Measurements from ENCODE around the gene TMEM86B.

Gene TMEM86B

GRCh38 chr19:55250262-55251036 lies 21.9 kb upstream of the TMEM86B start:
- peaks cover 50% of the 10 kb centered on the region for H3K36me3 ChIP-seq
- no peak for DNase-seq
- no peaks in the 10 kb centered on the region for H3K9me3 ChIP-seq (ENCODE audit: severe bottlenecking)
- H3K27ac ChIP-seq = no peak overlapping the region
- TF ChIP-seq, protein P1, sequence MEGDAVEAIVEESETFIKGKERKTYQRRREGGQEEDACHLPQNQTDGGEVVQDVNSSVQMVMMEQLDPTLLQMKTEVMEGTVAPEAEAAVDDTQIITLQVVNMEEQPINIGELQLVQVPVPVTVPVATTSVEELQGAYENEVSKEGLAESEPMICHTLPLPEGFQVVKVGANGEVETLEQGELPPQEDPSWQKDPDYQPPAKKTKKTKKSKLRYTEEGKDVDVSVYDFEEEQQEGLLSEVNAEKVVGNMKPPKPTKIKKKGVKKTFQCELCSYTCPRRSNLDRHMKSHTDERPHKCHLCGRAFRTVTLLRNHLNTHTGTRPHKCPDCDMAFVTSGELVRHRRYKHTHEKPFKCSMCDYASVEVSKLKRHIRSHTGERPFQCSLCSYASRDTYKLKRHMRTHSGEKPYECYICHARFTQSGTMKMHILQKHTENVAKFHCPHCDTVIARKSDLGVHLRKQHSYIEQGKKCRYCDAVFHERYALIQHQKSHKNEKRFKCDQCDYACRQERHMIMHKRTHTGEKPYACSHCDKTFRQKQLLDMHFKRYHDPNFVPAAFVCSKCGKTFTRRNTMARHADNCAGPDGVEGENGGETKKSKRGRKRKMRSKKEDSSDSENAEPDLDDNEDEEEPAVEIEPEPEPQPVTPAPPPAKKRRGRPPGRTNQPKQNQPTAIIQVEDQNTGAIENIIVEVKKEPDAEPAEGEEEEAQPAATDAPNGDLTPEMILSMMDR (IDR thresholded peaks at IDR 0.05; ENCODE audit: low read depth, low read length) = no peak
- H3K27me3 ChIP-seq (ENCODE audit: insufficient read depth, low read depth, severe bottlenecking) = no peaks in the 10 kb centered on the region
- H3K4me3 ChIP-seq (ENCODE audit: low read depth, low read length) = no peak overlapping the region

- no peak for DNase-seq
- no peaks in the 10 kb centered on the region for H3K9me3 ChIP-seq (ENCODE audit: severe bottlenecking)
- no peak overlapping the region for H3K4me3 ChIP-seq (ENCODE audit: low read depth, low read length)
- H3K27ac ChIP-seq = no peak overlapping the region
- TF ChIP-seq, protein P1 (IDR thresholded peaks at IDR 0.05; ENCODE audit: low read depth, low read length) = no peak
- no peaks in the 10 kb centered on the region for H3K27me3 ChIP-seq (ENCODE audit: insufficient read depth, low read depth, severe bottlenecking)
- peaks cover 50% of the 10 kb centered on the region for H3K36me3 ChIP-seq
Observed at GRCh38 chr19:55249841-55250240, 21.3 kb upstream of the TMEM86B start.

DNA sequence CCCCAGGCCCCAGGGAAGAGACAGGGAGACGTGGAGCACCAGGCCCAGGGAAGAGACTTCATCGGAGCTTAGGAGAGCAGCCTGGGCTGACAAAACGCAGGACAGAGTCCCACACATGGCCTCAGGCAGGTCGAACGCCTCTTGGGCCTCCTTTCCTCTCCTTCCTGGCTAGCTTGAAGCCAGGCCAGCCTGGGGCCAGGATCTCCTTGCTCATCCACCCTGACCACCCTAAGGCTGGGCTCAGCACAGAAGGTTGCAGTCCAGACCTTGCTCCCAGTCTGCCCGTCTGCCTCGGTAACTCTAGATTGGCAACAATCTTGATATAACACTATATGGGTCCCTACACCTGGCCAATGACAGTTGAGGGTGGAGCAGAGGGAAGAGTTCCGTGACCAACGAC lies 20.1 kb upstream of the TMEM86B start:
- no peak overlapping the region for H3K4me3 ChIP-seq (ENCODE audit: low read depth, low read length)
- H3K36me3 ChIP-seq = peaks cover 50% of the 10 kb centered on the region
- TF ChIP-seq, protein P1 (IDR thresholded peaks at IDR 0.05; ENCODE audit: low read depth, low read length) = no peak
- no peaks in the 10 kb centered on the region for H3K9me3 ChIP-seq (ENCODE audit: severe bottlenecking)
- DNase-seq = no peak
- H3K27ac ChIP-seq = no peak overlapping the region
- no peaks in the 10 kb centered on the region for H3K27me3 ChIP-seq (ENCODE audit: insufficient read depth, low read depth, severe bottlenecking)

DNA sequence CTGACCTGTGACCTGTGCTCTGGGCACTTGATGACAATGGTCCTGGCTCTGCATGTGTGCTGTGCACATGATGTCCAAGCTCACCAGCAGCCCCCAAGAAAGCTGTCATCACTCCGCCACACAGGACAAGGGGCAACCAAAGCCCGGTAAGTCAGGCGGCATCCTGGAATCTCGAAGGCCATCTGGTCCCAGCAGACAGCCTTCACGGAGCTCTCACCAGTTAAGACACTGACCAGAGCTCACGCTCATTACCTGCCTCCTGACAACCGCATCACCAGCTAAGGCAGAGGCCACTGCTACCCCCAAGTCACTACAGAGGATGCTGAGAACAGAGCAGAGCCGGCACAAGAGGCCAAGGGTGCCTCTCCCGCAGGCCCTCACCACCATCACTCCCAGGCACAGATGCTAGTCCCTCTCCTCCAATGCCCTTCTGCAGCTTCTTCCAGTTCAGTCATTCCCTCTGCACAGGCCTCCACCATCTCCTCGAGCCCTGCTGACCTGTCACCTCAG lies 19.7 kb upstream of the TMEM86B start:
- H3K36me3 ChIP-seq = peaks cover 50% of the 10 kb centered on the region
- no peak overlapping the region for H3K27ac ChIP-seq
- TF ChIP-seq, protein P1 (IDR thresholded peaks at IDR 0.05; ENCODE audit: low read depth, low read length) = no peak

DNA sequence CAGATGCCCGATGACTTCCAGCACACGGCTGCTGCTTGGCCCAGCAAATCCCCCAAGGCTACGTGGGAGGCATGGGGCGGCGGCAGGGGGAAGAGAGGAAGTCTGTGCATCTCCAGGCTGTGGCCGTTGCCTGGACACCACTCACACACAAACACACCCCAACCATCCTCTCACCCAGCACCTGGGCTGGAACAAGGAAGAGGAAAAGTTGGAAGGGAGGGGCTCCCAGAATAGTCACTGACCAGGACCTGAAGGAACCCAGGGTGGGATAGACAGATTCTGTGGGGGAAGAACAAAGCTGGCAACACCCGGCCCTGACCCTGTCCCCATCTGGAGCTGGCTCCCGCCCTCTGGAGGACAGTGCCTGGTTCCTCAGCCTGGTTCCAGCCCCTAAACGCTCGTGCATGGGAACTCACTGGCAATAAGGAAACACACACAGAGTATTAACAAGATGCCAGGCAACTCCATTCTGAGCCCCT lies 19.1 kb upstream of the TMEM86B start:
- H3K27me3 ChIP-seq (ENCODE audit: insufficient read depth, low read depth, severe bottlenecking) = no peaks in the 10 kb centered on the region
- no peaks in the 10 kb centered on the region for H3K9me3 ChIP-seq (ENCODE audit: severe bottlenecking)
- H3K36me3 ChIP-seq = peaks cover 52% of the 10 kb centered on the region

More for the DNA sequence above, 19.7 kb upstream of the TMEM86B start:
- H3K9me3 ChIP-seq (ENCODE audit: severe bottlenecking) = no peaks in the 10 kb centered on the region
- H3K27me3 ChIP-seq (ENCODE audit: insufficient read depth, low read depth, severe bottlenecking) = no peaks in the 10 kb centered on the region
- DNase-seq = no peak
- H3K4me3 ChIP-seq (ENCODE audit: low read depth, low read length) = no peak overlapping the region

More for the DNA sequence above, 19.1 kb upstream of the TMEM86B start:
- no peak overlapping the region for H3K4me3 ChIP-seq (ENCODE audit: low read depth, low read length)
- H3K27ac ChIP-seq = no peak overlapping the region
- TF ChIP-seq, protein P1 (IDR thresholded peaks at IDR 0.05; ENCODE audit: low read depth, low read length) = no peak
- DNase-seq = no peak

Measured in WERI-Rb-1 (cell line).